IMR-90 (cell line): ENCODE measurements around the gene CXXC4. TPM values are rescaled to one million over a fixed set of nuclear protein-coding genes. Genes with fewer than 3 reads are reported as not detected.

ENCODE experiments used
- ATAC-seq: fragments of 200-7000 bp; cut with Tn5 transposase; 2 replicates; pipeline ENCODE4 v1.9.1; 2020; ENCODE audit warnings: low read depth, mild to moderate bottlenecking, moderate library complexity
- BruUV-seq: library from RNA; stranded (reverse); fragments of 400-500 nt; replicated peaks from 2 replicates; lab custom pipeline; 2021; lab: Mats Ljungman, UMichigan
- CTCF ChIA-PET: fragments of 300-600 bp; formaldehyde crosslinking; extraction: SDS; loops from one replicate; lab custom pipeline; 2021; ENCODE audit warnings: antibody characterized with exemption; lab: Yijun Ruan, JAX
- POLR2A ChIA-PET: fragments of 300-600 bp; sonication (Branson Sonifier 250); formaldehyde crosslinking; loops from one replicate; lab custom pipeline; 2022; ENCODE audit warnings: antibody characterized with exemption; ENCODE audit not compliant: unreplicated experiment; lab: Charles Lee
- DNase-seq: peaks from one replicate; pipeline ENCODE4 v3.0.0; 2013
- H2AFZ ChIP-seq: replicated peaks from 2 replicates; pipeline ENCODE3; 2013; ENCODE audit warnings: low read length, mild to moderate bottlenecking; ENCODE audit not compliant: poor library complexity
- H2AK5ac ChIP-seq: 2 replicates; pipeline ENCODE4 v1.6.1; 2013; ENCODE audit warnings: low read depth, low read length, inconsistent platforms
- H2AK9ac ChIP-seq: replicated peaks from 2 replicates; pipeline ENCODE3; 2013; ENCODE audit warnings: mild to moderate bottlenecking, low read depth, low read length, moderate library complexity; ENCODE audit not compliant: poor library complexity
- H2BK120ac ChIP-seq: 2 replicates; pipeline ENCODE4 v1.6.1; 2013; ENCODE audit warnings: low read depth, low read length, inconsistent platforms
- H2BK15ac ChIP-seq: 3 replicates; pipeline ENCODE4 v1.6.1; 2013; ENCODE audit warnings: low read depth, low read length, inconsistent platforms
- H2BK20ac ChIP-seq: 2 replicates; pipeline ENCODE4 v1.6.1; 2013; ENCODE audit warnings: low read depth, mild to moderate bottlenecking, inconsistent platforms, low read length, moderate library complexity
- H2BK5ac ChIP-seq: 2 replicates; pipeline ENCODE4 v1.6.1; 2013; ENCODE audit warnings: mild to moderate bottlenecking, low read depth, low read length, inconsistent platforms; ENCODE audit not compliant: poor library complexity, severe bottlenecking
- H3K14ac ChIP-seq: replicated peaks from 2 replicates; pipeline ENCODE4 v1.6.1; 2013; ENCODE audit warnings: low read depth, low read length, inconsistent platforms
- H3K18ac ChIP-seq: 2 replicates; pipeline ENCODE4 v1.6.1; 2013; ENCODE audit warnings: low read depth, low read length, control low read depth
- H3K23ac ChIP-seq: 2 replicates; pipeline ENCODE4 v1.6.1; 2013; ENCODE audit warnings: low read depth, low read length, inconsistent platforms
- H3K27ac ChIP-seq: 2 replicates; pipeline ENCODE4 v1.5.1; 2013; ENCODE audit warnings: mild to moderate bottlenecking, control low read depth, low read length; ENCODE audit not compliant: insufficient read depth
- H3K27me3 ChIP-seq: 2 replicates; pipeline ENCODE4 v1.6.1; 2013; ENCODE audit warnings: low read length; ENCODE audit not compliant: control insufficient read depth, insufficient read depth
- H3K36me3 ChIP-seq: 2 replicates; pipeline ENCODE4 v1.6.1; 2013; ENCODE audit warnings: low read length, mixed read lengths; ENCODE audit not compliant: control insufficient read depth, insufficient read depth
- H3K4ac ChIP-seq: 2 replicates; pipeline ENCODE4 v1.6.1; 2013; ENCODE audit warnings: low read depth, low read length, inconsistent platforms
- H3K4me1 ChIP-seq: 2 replicates; pipeline ENCODE4 v1.6.1; 2013; ENCODE audit warnings: low read length, mixed read lengths; ENCODE audit not compliant: control insufficient read depth, insufficient read depth
- H3K4me2 ChIP-seq: 2 replicates; pipeline ENCODE4 v1.6.1; 2013; ENCODE audit warnings: low read depth, mild to moderate bottlenecking, control low read depth, low read length, moderate library complexity
- H3K4me3 ChIP-seq: 2 replicates; pipeline ENCODE4 v1.5.1; 2013; ENCODE audit warnings: low read depth, mild to moderate bottlenecking, control low read depth, low read length, moderate library complexity; ENCODE audit not compliant: insufficient read depth
- H3K56ac ChIP-seq: 2 replicates; pipeline ENCODE4 v1.6.1; 2013; ENCODE audit warnings: low read length, inconsistent platforms; ENCODE audit not compliant: insufficient read depth; ENCODE audit errors: extremely low read depth
- H3K79me1 ChIP-seq, 2 experiments: 2 replicates each; pipeline ENCODE4 v1.6.1; 2013; ENCODE audit warnings: low read length in 2 of 2, inconsistent platforms in 1 of 2, low read depth in 1 of 2
- H3K9ac ChIP-seq: 2 replicates; pipeline ENCODE4 v1.6.1; 2013; ENCODE audit warnings: low read depth, low read length, control low read depth
- H3K9me1 ChIP-seq: 2 replicates; pipeline ENCODE4 v1.6.1; 2013; ENCODE audit warnings: low read length, inconsistent platforms; ENCODE audit not compliant: insufficient read depth
- H3K9me3 ChIP-seq: 2 replicates; pipeline ENCODE4 v1.6.1; 2013; ENCODE audit warnings: low read length; ENCODE audit not compliant: control insufficient read depth, insufficient read depth
- H4K20me1 ChIP-seq: 2 replicates; pipeline ENCODE4 v1.6.1; 2013; ENCODE audit warnings: low read length, inconsistent platforms; ENCODE audit not compliant: insufficient read depth
- H4K5ac ChIP-seq: 2 replicates; pipeline ENCODE4 v1.6.1; 2013; ENCODE audit warnings: mild to moderate bottlenecking, low read depth, low read length, control low read depth
- H4K8ac ChIP-seq, 2 experiments: 2 replicates each; pipeline ENCODE4 v1.6.1; 2013; ENCODE audit warnings: low read depth in 2 of 2, low read length in 2 of 2, control low read depth in 1 of 2, inconsistent platforms in 1 of 2
- H4K91ac ChIP-seq: 2 replicates; pipeline ENCODE4 v1.6.1; 2013; ENCODE audit warnings: low read depth, low read length, inconsistent platforms; ENCODE audit not compliant: insufficient read depth
- BHLHE40 ChIP-seq: fragments of 150-350 bp; IDR thresholded peaks from 2 replicates; pipeline ENCODE4 v1.6.1; 2016; ENCODE audit warnings: mild to moderate bottlenecking, low read depth, low read length
- CEBPB ChIP-seq: IDR thresholded peaks from 2 replicates; pipeline ENCODE4 v1.6.1; 2012; ENCODE audit warnings: low read depth, low read length, improper control_type of control experiment
- CHD1 ChIP-seq: IDR thresholded peaks from 2 replicates; pipeline ENCODE4 v1.6.1; 2012; ENCODE audit warnings: low read depth, low read length, improper control_type of control experiment
- MAFK ChIP-seq: IDR thresholded peaks from 2 replicates; pipeline ENCODE4 v1.6.1; 2012; ENCODE audit warnings: low read depth, low read length, improper control_type of control experiment
- MAZ ChIP-seq: IDR thresholded peaks from 2 replicates; pipeline ENCODE4 v1.6.1; 2012; ENCODE audit warnings: low read depth, mild to moderate bottlenecking, low read length, improper control_type of control experiment, moderate library complexity, borderline replicate concordance
- MXI1 ChIP-seq: IDR thresholded peaks from 2 replicates; pipeline ENCODE4 v1.6.1; 2012; ENCODE audit warnings: low read depth, mild to moderate bottlenecking, low read length, moderate library complexity, borderline replicate concordance
- RAD21 ChIP-seq: IDR thresholded peaks from 2 replicates; pipeline ENCODE4 v1.6.1; 2012; ENCODE audit warnings: low read length, improper control_type of control experiment
- RCOR1 ChIP-seq: IDR thresholded peaks from 2 replicates; pipeline ENCODE4 v1.6.1; 2012; ENCODE audit warnings: mild to moderate bottlenecking, low read length, improper control_type of control experiment; ENCODE audit not compliant: insufficient replicate concordance
- RFX5 ChIP-seq: IDR thresholded peaks from 2 replicates; pipeline ENCODE4 v1.8.0; 2012; ENCODE audit warnings: low read depth, mild to moderate bottlenecking, low read length, moderate library complexity
- SMC3 ChIP-seq: fragments of 150-350 bp; IDR thresholded peaks from 2 replicates; pipeline ENCODE4 v1.6.1; 2016; ENCODE audit warnings: low read depth, mild to moderate bottlenecking, antibody characterized with exemption, low read length, moderate library complexity
- USF2 ChIP-seq: fragments of 150-350 bp; IDR thresholded peaks from 2 replicates; pipeline ENCODE4 v1.6.1; 2017; ENCODE audit warnings: mild to moderate bottlenecking, antibody characterized with exemption, low read length, low read depth
- WGBS, 2 experiments: methylation state at CpG; one replicate each; pipeline versions ENCODE4 v1.1.5 to v1.1.7; 2013; ENCODE audit warnings: missing lambda C conversion rate in 2 of 2; ENCODE audit not compliant: insufficient read length in 1 of 2; ENCODE audit errors: extremely low coverage in 2 of 2; 5-methylcytosine and 5-hydroxymethylcytosine counted together
- dilution Hi-C: fragments of 300-500 bp; cut with HindIII; formaldehyde crosslinking; loops from one replicate; pipeline ENCODE4 v1.14.3; 2018; ENCODE audit warnings: low sequenced_read_pairs; ENCODE audit not compliant: unreplicated experiment
- in situ Hi-C: fragments of 300-500 bp; cut with MboI; formaldehyde crosslinking; loops from 3 replicates; pipeline ENCODE4 v1.14.3; 2019; ENCODE audit warnings: low sequenced_read_pairs, inconsistent platforms, mixed read lengths
- intact Hi-C: fragments of 100-400 bp; cut with micrococcal nuclease; formaldehyde crosslinking; loops from 2 replicates; pipeline ENCODE4 v1.10.0; 2022
- polyA plus RNA-seq, 3 experiments: library from polyadenylated mRNA; depleted of rRNA; stranded (reverse); fragments of >200 nt; gene quantifications; 2 replicates each; pipeline ENCODE4 v1.2.3, GENCODE V29; 2012; ENCODE audit warnings: low replicate concordance in 1 of 3
- total RNA-seq: library from RNA; depleted of rRNA; stranded (reverse); fragments of >200 nt; gene quantifications from 2 replicates; pipeline ENCODE4 v1.2.3, GENCODE V29; 2012

The CXXC4 gene
- total and polyA plus RNA-seq, 2 of the 4 experiments (the other 2 are of a cell fraction): not detected

DNA sequence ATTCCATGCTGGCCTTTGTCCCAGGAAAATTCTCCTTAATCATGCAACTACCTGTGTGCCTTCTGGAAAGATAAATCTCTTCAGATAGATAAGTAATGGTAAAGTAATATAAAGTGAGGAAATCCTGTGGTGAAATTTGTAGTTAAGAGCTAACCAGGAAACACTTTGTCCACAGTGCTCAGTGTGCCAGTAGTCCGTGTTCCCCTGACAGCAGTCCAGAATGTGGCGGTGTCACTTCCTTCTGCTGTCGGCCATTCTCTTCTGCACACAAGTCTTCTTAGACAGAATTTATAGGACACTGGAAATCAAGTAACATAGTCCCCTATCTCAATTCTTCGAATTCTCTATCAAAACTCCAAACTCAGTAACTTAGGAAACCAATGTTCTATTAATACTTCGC, 5.7 kb upstream of the CXXC4 start:
- Histone ChIP-seq H3K23ac (no peak overlapping the region), H4K5ac (no peak overlapping the region), H3K4me2 (no peak overlapping the region), H3K4me3 (no peak overlapping the region), H4K8ac (no peak overlapping the region), H3K9ac (no peak overlapping the region), H3K36me3 (no peaks in the 10 kb centered on the region), H2AK5ac (no peak overlapping the region), H3K18ac (no peak overlapping the region), H2BK20ac (no peak overlapping the region), H4K20me1 (no peaks in the 10 kb centered on the region), H3K27me3 (no peaks in the 10 kb centered on the region), H3K27ac (no peak overlapping the region), H2AFZ (no peak overlapping the region), H2BK120ac (no peak overlapping the region), H4K91ac (no peak overlapping the region), H2BK15ac (no peak overlapping the region), H3K4me1 (no peaks in the 10 kb centered on the region), H2BK5ac (no peak overlapping the region), H2AK9ac (no peak overlapping the region), H3K9me3 (no peaks in the 10 kb centered on the region), H3K4ac (no peak overlapping the region), H3K14ac (no peak overlapping the region), H3K79me1 (no peaks in the 10 kb centered on the region), H3K56ac (no peak overlapping the region), H3K9me1 (no peaks in the 10 kb centered on the region)
- CTCF ChIA-PET: interaction anchor here (1.2 kb wide), 1 partner anchor 9 kb away, joined by 5 read pairs; no protein-coding TSS in a partner anchor
- no TSS peak for BruUV-seq
- ATAC-seq (no peak), DNase-seq (no peak)
- POLR2A ChIA-PET: no interaction called here
- intact Hi-C loops: no loop called here
- TF ChIP-seq BHLHE40 (no peak), RAD21 (no peak), RCOR1 (no peak), MAFK (no peak), MXI1 (no peak), CEBPB (no peak), USF2 (no peak), MAZ (no peak), RFX5 (no peak), CHD1 (no peak), SMC3 (no peak)
- dilution Hi-C loops: no loop called here
- no CpG with 5 or more reads among the region's 5 CpGs for WGBS, 2 experiments
- in situ Hi-C loops: no loop called here
